Left ventricle myocardium superior (tissue), 1 donor: ENCODE results near the gene MIS18BP1. TPM values are rescaled to one million over a fixed set of nuclear protein-coding genes. Genes with fewer than 3 reads are reported as not detected.
"Not testable (repeated sequence)": the region's sequence is repeated elsewhere in the genome, so short reads cannot be mapped to it uniquely, and the experiment has no call there.

Experiments
- ATAC-seq: fragments of 200-7000 bp; cut with Tn5 transposase; one replicate; pipeline ENCODE4 v1.9.1; 2020; ENCODE audit warnings: mild to moderate bottlenecking, moderate library complexity
- DNase-seq: peaks from one replicate; pipeline ENCODE4 v3.0.0-alpha.2; 2020
- intact Hi-C: fragments of 100-400 bp; cut with micrococcal nuclease; formaldehyde crosslinking; loops from one replicate; pipeline ENCODE4 v1.11.0; 2022
- long read RNA-seq: library from polyadenylated mRNA; unstranded; transcript quantifications from one replicate; pipeline ENCODE4 v2.0.0, GENCODE V29; 2021
- total RNA-seq: library from RNA; stranded (reverse); fragmentation: NEBNext Ultra II Directional; extraction: Animal tissue kit (Norgen Biotek cat#: 25700); gene quantifications from one replicate; pipeline ENCODE4 v1.2.1, GENCODE V29; 2021
- donor health status: DM: no; HTN: yes; CAD: no; lungs with severe emphysema.

The MIS18BP1 gene
- 5.5 TPM for total RNA-seq
- long read RNA-seq, full-length matches to known transcripts: 2 of 7 reads
- long read RNA-seq, partial matches to known transcripts: 3 of 7 reads
- long read RNA-seq, other reads (novel, unspliced or antisense): 2 of 7 reads

- DNase-seq (peak; percentile 96), ATAC-seq (peak; percentile 98)
- intact Hi-C loops: loop anchor here (10.0 kb wide), 1 partner anchor 118 kb away; the partner anchor contains the start of genes FANCM and FKBP3
These were observed at the start of gene MIS18BP1 for GRCh38 chr14:45253070-45253753. TSS of gene MIS18BP1 (minus strand) at chr14:45253202. CDS start at chr14:45247286, 5,916 bp downstream.

GRCh38 chr14:45298423-45299117, 45.6 kb upstream of the MIS18BP1 start:
- DNase-seq: no peak
- no peak for ATAC-seq
- intact Hi-C loops: no loop called here

- DNase-seq, ATAC-seq, intact Hi-C loops: not testable (repeated sequence)
These were observed 41.8 kb upstream of the MIS18BP1 start for GRCh38 chr14:45294796-45295195.

- intact Hi-C loops: no loop called here
- DNase-seq: no peak
These were observed 37.5 kb upstream of the MIS18BP1 start for GRCh38 chr14:45290547-45290946.

GRCh38 chr14:45287610-45288009, 34.6 kb upstream of the MIS18BP1 start:
- DNase-seq (no peak), ATAC-seq (no peak)
- intact Hi-C loops: loop anchor here (5.0 kb wide), 1 partner anchor 135 kb away; no protein-coding TSS in a partner anchor

More at GRCh38 chr14:45290547-45290946, 37.5 kb upstream of the MIS18BP1 start:
- no peak for ATAC-seq

GRCh38 chr14:45284802-45285201, 31.8 kb upstream of the MIS18BP1 start:
- DNase-seq: no peak
- intact Hi-C loops: loop anchor here (5.0 kb wide), 1 partner anchor 137 kb away; no protein-coding TSS in a partner anchor
- ATAC-seq: no peak

GRCh38 chr14:45281731-45282400, 28.9 kb upstream of the MIS18BP1 start:
- intact Hi-C loops, ATAC-seq, DNase-seq: not testable (repeated sequence)

GRCh38 chr14:45271858-45272537, 19.0 kb upstream of the MIS18BP1 start:
- intact Hi-C loops: loop anchor here (5.0 kb wide), 1 partner anchor 360 kb away; no protein-coding TSS in a partner anchor
- ATAC-seq: no peak
- DNase-seq: no peak

- intact Hi-C loops: loop anchor here (5.0 kb wide), 1 partner anchor 358 kb away; no protein-coding TSS in a partner anchor
- DNase-seq (no peak), ATAC-seq (no peak)
These were observed 17.0 kb upstream of the MIS18BP1 start for GRCh38 chr14:45270031-45270430.

- intact Hi-C loops: no loop called here
- peak; percentile 94 for ATAC-seq
These were observed 14.1 kb upstream of the MIS18BP1 start for GRCh38 chr14:45267071-45267470.

GRCh38 chr14:45262637-45263036, 9.6 kb upstream of the MIS18BP1 start:
- DNase-seq (no peak), ATAC-seq (no peak)
- intact Hi-C loops: no loop called here

More at GRCh38 chr14:45267071-45267470, 14.1 kb upstream of the MIS18BP1 start:
- DNase-seq: no peak

GRCh38 chr14:45261209-45261608, 8.2 kb upstream of the MIS18BP1 start:
- DNase-seq (no peak), ATAC-seq (no peak)
- intact Hi-C loops: no loop called here

- ATAC-seq: no peak
- DNase-seq: no peak
- intact Hi-C loops: loop anchor here (10.0 kb wide), 1 partner anchor 124 kb away; the partner anchor contains the start of genes FANCM and FKBP3
These were observed 5.8 kb upstream of the MIS18BP1 start for GRCh38 chr14:45258805-45259204.

GRCh38 chr14:45258073-45258472, 5.1 kb upstream of the MIS18BP1 start:
- intact Hi-C loops: loop anchor here (10.0 kb wide), 1 partner anchor 123 kb away; the partner anchor contains the start of genes FANCM and FKBP3

GRCh38 chr14:45254771-45255170, 1.8 kb upstream of the MIS18BP1 start:
- ATAC-seq (no peak), DNase-seq (no peak)
- intact Hi-C loops: loop anchor here (10.0 kb wide), 1 partner anchor 120 kb away; the partner anchor contains the start of genes FANCM and FKBP3

More at GRCh38 chr14:45258073-45258472, 5.1 kb upstream of the MIS18BP1 start:
- no peak for ATAC-seq
- DNase-seq: no peak

- peak; percentile 45 for ATAC-seq
- peak; percentile 45 for DNase-seq
- intact Hi-C loops: loop anchor here (10.0 kb wide), 1 partner anchor 119 kb away; the partner anchor contains the start of genes FANCM and FKBP3
These were observed 830 bp upstream of the MIS18BP1 start for GRCh38 chr14:45253754-45254310.

GRCh38 chr14:45252366-45253069, 484 bp downstream of the MIS18BP1 start:
- DNase-seq: no peak
- intact Hi-C loops: loop anchor here (10.0 kb wide), 1 partner anchor 118 kb away; the partner anchor contains the start of genes FANCM and FKBP3
- ATAC-seq: no peak
